NCI-H748 (cell line): ENCODE data around the gene NEMP1.
"Not testable (repeated sequence)": the region's sequence is repeated elsewhere in the genome, so short reads cannot be mapped to it uniquely, and the experiment has no call there.

Experiments used
- DNase-seq: peaks from one replicate; lab custom pipeline; 2025; ENCODE audit not compliant: unreplicated experiment; lab: John Stamatoyannopoulos, UW

NEMP1 gene

GRCh38 chr12:57057067-57057751 is 21.4 kb downstream of the NEMP1 start:
- no peak for DNase-seq

- no peak for DNase-seq
Measured at GRCh38 chr12:57055824-57056223, 22.8 kb downstream of the NEMP1 start.

- DNase-seq, result not testable (repeated sequence)
Measured at GRCh38 chr12:57053901-57054300, 24.7 kb downstream of the NEMP1 start.

- DNase-seq, result not testable (repeated sequence)
Measured at GRCh38 chr12:57053146-57053545, 25.4 kb downstream of the NEMP1 start.

GRCh38 chr12:57051011-57051410 is 27.6 kb downstream of the NEMP1 start:
- no peak for DNase-seq

- no peak for DNase-seq
Measured at GRCh38 chr12:57049890-57050289, 28.7 kb downstream of the NEMP1 start, which contains the start of gene MYO1A. MYO1A (minus strand) TSS chr12:57050129; CDS start chr12:57048323, 1,806 bp downstream.

- DNase-seq, result no peak
Measured at GRCh38 chr12:57049119-57049446, 29.5 kb downstream of the NEMP1 start.

GRCh38 chr12:57048423-57049118 is 30.0 kb downstream of the NEMP1 start:
- DNase-seq, result no peak

- no peak for DNase-seq
Measured at GRCh38 chr12:57047981-57048380, 30.6 kb downstream of the NEMP1 start.

- DNase-seq, result no peak
Measured at GRCh38 chr12:57046947-57047890, 31.4 kb downstream of the NEMP1 start.

GRCh38 chr12:57046086-57046791 is 32.4 kb downstream of the NEMP1 start:
- no peak for DNase-seq

GRCh38 chr12:57044889-57045288 is 33.7 kb downstream of the NEMP1 start:
- no peak for DNase-seq

- DNase-seq, result no peak
Measured at GRCh38 chr12:57044468-57044867, 34.1 kb downstream of the NEMP1 start.

- no peak for DNase-seq
Measured at GRCh38 chr12:57042695-57043094, 35.9 kb downstream of the NEMP1 start.

GRCh38 chr12:57040750-57041149 is 37.8 kb downstream of the NEMP1 start:
- no peak for DNase-seq

GRCh38 chr12:57040211-57040610 is 38.4 kb downstream of the NEMP1 start:
- DNase-seq, result no peak

GRCh38 chr12:57039016-57039798 is 39.4 kb downstream of the NEMP1 start:
- DNase-seq, result no peak

GRCh38 chr12:57037264-57037663 is 41.3 kb downstream of the NEMP1 start:
- no peak for DNase-seq

GRCh38 chr12:57033431-57033830 is 45.2 kb downstream of the NEMP1 start:
- DNase-seq, result no peak

GRCh38 chr12:57031789-57032188 is 46.8 kb downstream of the NEMP1 start:
- no peak for DNase-seq
